ENCODE data around the gene LMX1B. TPM values are rescaled to one million over a fixed set of nuclear protein-coding genes. Genes with fewer than 3 reads are reported as not detected.

LMX1B gene
- total RNA-seq, 2 donors from 2014 or later: 0.13 TPM; not detected in 1

DNA sequence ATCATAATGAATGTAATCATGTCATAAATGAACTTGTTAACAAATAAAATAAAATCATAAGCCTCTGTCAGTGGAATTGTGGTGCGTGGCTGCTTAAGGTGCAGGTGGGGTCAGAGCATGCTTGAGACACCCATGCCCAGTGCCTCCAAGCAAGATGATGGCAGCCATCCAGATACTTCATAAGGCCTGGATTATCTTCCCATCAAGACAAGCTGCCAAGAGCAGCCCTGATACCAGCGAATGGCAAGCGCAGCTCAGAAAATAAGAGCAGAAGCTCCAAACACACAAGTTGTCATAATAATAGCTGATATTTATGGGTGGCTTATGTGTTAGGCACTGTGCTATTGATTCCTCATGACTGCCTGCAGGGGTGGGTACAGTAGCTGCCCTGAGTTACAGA lies 21.8 kb upstream of the LMX1B start:
- DNase-seq: no peak
- Histone ChIP-seq H3K27ac (no peak overlapping the region), H3K9ac (ENCODE audit: low read depth in 2 of 2, low read length in 2 of 2) (no peak overlapping the region), H3K36me3 (no peaks in the 10 kb centered on the region), H3K4me3 (no peak overlapping the region), H3K9me3 (no peaks in the 10 kb centered on the region), H3K27me3 (no peaks in the 10 kb centered on the region), H3K4me1 (no peaks in the 10 kb centered on the region)
- intact Hi-C loops (cut with DNase I): no loop called here
- TF ChIP-seq, protein P1, sequence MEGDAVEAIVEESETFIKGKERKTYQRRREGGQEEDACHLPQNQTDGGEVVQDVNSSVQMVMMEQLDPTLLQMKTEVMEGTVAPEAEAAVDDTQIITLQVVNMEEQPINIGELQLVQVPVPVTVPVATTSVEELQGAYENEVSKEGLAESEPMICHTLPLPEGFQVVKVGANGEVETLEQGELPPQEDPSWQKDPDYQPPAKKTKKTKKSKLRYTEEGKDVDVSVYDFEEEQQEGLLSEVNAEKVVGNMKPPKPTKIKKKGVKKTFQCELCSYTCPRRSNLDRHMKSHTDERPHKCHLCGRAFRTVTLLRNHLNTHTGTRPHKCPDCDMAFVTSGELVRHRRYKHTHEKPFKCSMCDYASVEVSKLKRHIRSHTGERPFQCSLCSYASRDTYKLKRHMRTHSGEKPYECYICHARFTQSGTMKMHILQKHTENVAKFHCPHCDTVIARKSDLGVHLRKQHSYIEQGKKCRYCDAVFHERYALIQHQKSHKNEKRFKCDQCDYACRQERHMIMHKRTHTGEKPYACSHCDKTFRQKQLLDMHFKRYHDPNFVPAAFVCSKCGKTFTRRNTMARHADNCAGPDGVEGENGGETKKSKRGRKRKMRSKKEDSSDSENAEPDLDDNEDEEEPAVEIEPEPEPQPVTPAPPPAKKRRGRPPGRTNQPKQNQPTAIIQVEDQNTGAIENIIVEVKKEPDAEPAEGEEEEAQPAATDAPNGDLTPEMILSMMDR (IDR thresholded peaks at IDR 0.05): no peak

DNA sequence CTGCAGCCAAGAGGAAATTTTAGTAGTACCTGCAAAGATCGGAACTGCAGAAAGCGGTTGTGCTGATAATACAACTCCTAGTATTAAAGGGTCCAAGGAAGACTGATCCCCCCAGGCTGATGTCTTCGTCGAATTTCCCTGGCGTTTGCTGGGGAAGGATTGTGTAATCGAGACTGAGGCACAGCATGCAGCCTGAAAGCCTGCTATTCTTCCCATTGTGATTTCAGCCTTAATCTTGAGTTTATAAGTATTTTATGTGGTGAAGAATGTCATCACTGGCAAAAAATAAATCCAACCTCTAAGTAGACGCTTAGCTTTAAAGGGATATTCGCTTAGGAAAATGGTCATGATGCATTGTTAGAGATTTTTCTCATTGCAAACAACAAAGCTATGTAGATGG lies 21.3 kb upstream of the LMX1B start:
- Histone ChIP-seq H3K9me3 (no peaks in the 10 kb centered on the region), H3K36me3 (no peaks in the 10 kb centered on the region), H3K4me3 (no peak overlapping the region), H3K4me1 (no peaks in the 10 kb centered on the region), H3K9ac (ENCODE audit: low read depth in 2 of 2, low read length in 2 of 2) (no peak overlapping the region), H3K27me3 (no peaks in the 10 kb centered on the region), H3K27ac (no peak overlapping the region)
- TF ChIP-seq, protein P1 (IDR thresholded peaks at IDR 0.05): no peak
- intact Hi-C loops (cut with DNase I): no loop called here
- DNase-seq: no peak

DNA sequence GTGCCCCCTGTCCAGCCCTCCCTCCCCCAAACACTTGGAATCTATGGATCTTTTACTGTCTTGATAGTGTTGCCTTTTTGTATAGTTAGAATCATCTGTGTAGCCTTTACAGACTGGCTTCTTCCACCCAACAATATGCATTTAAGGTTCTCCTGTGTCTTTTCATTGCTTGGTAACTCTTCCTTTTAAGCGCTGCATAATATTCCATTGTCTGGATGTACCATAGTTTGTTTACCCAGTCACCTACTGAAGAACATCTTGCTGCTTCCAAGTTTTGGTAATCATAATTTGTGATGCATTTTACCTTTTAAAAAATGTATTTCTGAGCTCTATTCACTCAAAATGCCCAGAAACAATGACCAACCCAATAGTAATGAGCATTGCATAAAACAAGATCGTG lies 17.7 kb upstream of the LMX1B start:
- Histone ChIP-seq H3K27ac (no peak overlapping the region), H3K4me3 (no peak overlapping the region), H3K9me3 (no peaks in the 10 kb centered on the region), H3K9ac (ENCODE audit: low read depth in 2 of 2, low read length in 2 of 2) (no peak overlapping the region), H3K36me3 (no peaks in the 10 kb centered on the region), H3K27me3 (peaks cover 5% of the 10 kb centered on the region), H3K4me1 (no peaks in the 10 kb centered on the region)
- no peak for DNase-seq
- intact Hi-C loops (cut with DNase I): no loop called here
- TF ChIP-seq, protein P1 (IDR thresholded peaks at IDR 0.05): no peak

DNA sequence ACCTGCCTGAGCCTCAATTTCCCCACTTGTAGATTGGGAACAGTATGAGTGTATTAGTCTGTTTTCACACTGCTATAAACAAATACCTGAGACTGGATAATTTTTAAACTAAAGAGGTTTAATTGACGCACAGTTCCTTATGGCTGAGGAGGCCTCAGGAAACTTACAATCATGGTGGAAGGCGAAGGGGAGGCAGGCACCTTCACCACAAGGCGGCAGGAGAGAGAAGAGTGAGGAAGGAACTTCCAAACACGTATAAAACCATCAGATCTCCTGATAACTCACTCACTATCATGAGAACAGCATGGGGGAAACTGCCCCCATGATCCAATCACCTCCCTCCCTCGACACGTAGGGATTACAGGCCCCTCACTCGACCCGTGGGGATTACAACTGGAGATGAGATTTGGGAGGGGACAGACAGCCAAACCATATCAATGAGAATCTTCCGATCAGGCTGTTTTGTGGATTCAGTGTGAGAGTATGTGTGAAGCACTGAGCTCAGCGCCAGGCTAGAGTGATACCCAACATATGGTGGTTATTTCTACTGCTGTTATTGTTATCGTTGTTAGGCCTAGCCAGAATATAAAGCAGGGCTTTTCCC lies 14.6 kb upstream of the LMX1B start:
- TF ChIP-seq, protein P1 (IDR thresholded peaks at IDR 0.05): no peak
- H3K9me3 ChIP-seq: no peaks in the 10 kb centered on the region
- no peak for DNase-seq
- H3K36me3 ChIP-seq: no peaks in the 10 kb centered on the region
- H3K27me3 ChIP-seq: peaks cover 5% of the 10 kb centered on the region
- H3K4me3 ChIP-seq: no peak overlapping the region
- intact Hi-C loops (cut with DNase I): no loop called here
- H3K27ac ChIP-seq: no peak overlapping the region
- H3K9ac ChIP-seq (ENCODE audit: low read depth in 2 of 2, low read length in 2 of 2): no peak overlapping the region
- no peaks in the 10 kb centered on the region for H3K4me1 ChIP-seq

DNA sequence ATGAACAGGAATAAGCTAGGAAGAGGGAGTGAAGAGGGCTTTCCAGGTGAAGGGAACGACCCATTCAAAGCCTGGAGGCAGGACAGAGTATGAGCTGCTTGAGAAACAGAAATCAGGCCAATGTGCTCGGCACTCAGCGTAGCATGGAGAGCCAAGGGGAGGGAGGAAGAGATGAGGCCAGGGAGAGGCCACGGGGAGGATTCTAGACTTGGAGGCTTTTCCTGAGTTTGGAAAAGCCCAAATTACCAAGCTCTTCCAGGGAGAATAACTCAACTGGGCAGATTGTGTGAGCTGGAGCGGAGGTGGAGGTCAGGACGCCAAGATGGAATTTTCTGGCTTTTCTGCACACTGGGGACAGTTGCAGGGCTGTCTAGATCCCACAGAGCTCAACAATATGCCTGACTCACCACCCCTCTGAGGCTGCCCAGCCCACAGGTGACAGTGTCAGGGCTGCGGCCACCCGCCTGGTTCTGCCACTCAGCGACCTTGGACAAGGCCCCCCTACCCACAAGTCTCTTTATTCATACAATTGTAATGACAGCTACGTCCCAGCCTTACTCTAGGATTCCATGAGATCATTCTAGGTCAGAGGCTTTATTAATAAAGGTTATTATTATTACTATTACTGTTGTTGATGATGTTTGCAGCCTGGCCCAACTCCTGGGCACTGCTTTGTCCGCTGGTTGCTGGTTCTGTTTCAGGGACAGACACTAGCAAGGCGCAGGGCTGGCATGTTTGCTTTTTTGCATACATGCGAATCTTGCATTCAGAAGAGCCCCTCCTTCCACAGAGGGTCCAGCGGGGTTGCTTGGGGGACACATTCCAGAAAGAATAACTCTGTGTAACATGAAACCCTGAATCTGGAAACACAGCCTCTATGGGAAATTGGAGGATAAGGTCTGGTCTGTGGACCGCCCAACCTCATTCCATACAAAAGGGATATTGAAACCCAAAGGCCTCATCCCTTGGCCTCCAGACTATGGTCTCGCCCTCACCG lies 9.4 kb upstream of the LMX1B start:
- no peak for DNase-seq
- Histone ChIP-seq H3K36me3 (no peaks in the 10 kb centered on the region), H3K9me3 (no peaks in the 10 kb centered on the region), H3K27me3 (peaks cover 25% of the 10 kb centered on the region), H3K27ac (no peak overlapping the region), H3K4me1 (no peaks in the 10 kb centered on the region), H3K9ac (ENCODE audit: low read depth in 2 of 2, low read length in 2 of 2) (no peak overlapping the region), H3K4me3 (no peak overlapping the region)
- TF ChIP-seq, protein P1 (IDR thresholded peaks at IDR 0.05): no peak
- intact Hi-C loops (cut with DNase I): no loop called here
